Measurements from ENCODE around the gene TNFSF9. TPM values are rescaled to one million over a fixed set of nuclear protein-coding genes. Genes with fewer than 3 reads are reported as not detected.

The TNFSF9 gene
- total RNA-seq, 2 donors from 2014 or later = 0.79 to 4.0 TPM

Other genes with a start within 250 kb of the TNFSF9 start
- gene ACER1, start 197.4 kb upstream of the TNFSF9 start, total RNA-seq = not detected
- gene CLPP, start 169.5 kb upstream of the TNFSF9 start, total RNA-seq = 100 to 1,000 TPM in 1 of 2 donors, 10 to 100 TPM in 1; 70.0 to 122 TPM
- 100 to 1,000 TPM; 135 to 150 TPM for gene ALKBH7, start 158.2 kb upstream of the TNFSF9 start, total RNA-seq
- gene PSPN, start 155.1 kb upstream of the TNFSF9 start, total RNA-seq = 1 to 10 TPM; 1.7 to 6.0 TPM
- gene GTF2F1, start 137.9 kb upstream of the TNFSF9 start, total RNA-seq = 10 to 100 TPM; 58.2 to 73.6 TPM
- 100 to 1,000 TPM; 210 to 433 TPM for gene KHSRP, start 106.2 kb upstream of the TNFSF9 start, total RNA-seq
- gene SLC25A41, start 97.3 kb upstream of the TNFSF9 start, total RNA-seq = 1 to 10 TPM in 1 of 2 donors, not detected in 1; 1.8 TPM
- 100 to 1,000 TPM; 124 to 151 TPM for gene SLC25A23, start 71.2 kb upstream of the TNFSF9 start, total RNA-seq
- gene CRB3, start 66.8 kb upstream of the TNFSF9 start, total RNA-seq = 100 to 1,000 TPM; 115 to 118 TPM
- 1 to 10 TPM; 2.5 to 2.9 TPM for gene DENND1C, start 49.2 kb upstream of the TNFSF9 start, total RNA-seq
- 1 to 10 TPM in 1 of 2 donors, under 1 TPM in 1; 0.44 to 1.4 TPM for gene TUBB4A, start 28.7 kb upstream of the TNFSF9 start, total RNA-seq
- gene CD70, start 60.1 kb downstream of the TNFSF9 start, total RNA-seq = under 1 TPM; 0.27 to 0.57 TPM
- 1 to 10 TPM in 1 of 2 donors, under 1 TPM in 1; 0.48 to 1.3 TPM for gene TNFSF14, start 139.1 kb downstream of the TNFSF9 start, total RNA-seq
- 10 to 100 TPM; 28.2 to 83.9 TPM for gene C3, start 189.6 kb downstream of the TNFSF9 start, total RNA-seq
- gene GPR108, start 206.6 kb downstream of the TNFSF9 start, total RNA-seq = 100 to 1,000 TPM in 1 of 2 donors, 10 to 100 TPM in 1; 92.0 to 109 TPM
- 10 to 100 TPM; 67.7 to 78.2 TPM for gene TRIP10, start 208.7 kb downstream of the TNFSF9 start, total RNA-seq
- 10 to 100 TPM; 34.2 to 44.3 TPM for gene SH2D3A, start 236.4 kb downstream of the TNFSF9 start, total RNA-seq
- 1 to 10 TPM; 5.7 to 6.0 TPM for gene VAV1, start 241.7 kb downstream of the TNFSF9 start, total RNA-seq

All from colonic mucosa (tissue), 2 donors.